GM19463 (cell line): Measurements from ENCODE around the gene COX8A.
"Not testable (repeated sequence)": the region's sequence is repeated elsewhere in the genome, so short reads cannot be mapped to it uniquely, and the experiment has no call there.

Experiments used
- ATAC-seq: cut with Tn5 transposase; IDR thresholded peaks from one replicate; pipeline ENCODE4 v1.9.1; 2021; ENCODE audit warnings: mild to moderate bottlenecking, moderate library complexity; ENCODE audit not compliant: unreplicated experiment

The COX8A gene

GRCh38 chr11:63974259-63975143, at the start of gene COX8A:
TSS of gene COX8A (plus strand) at chr11:63974620. CDS start at chr11:63974681, 61 bp downstream.
- peak; percentile 98 for ATAC-seq

- ATAC-seq: no peak
These were observed 44.8 kb upstream of the COX8A start for GRCh38 chr11:63929616-63930015.

- no peak for ATAC-seq
These were observed 43.4 kb upstream of the COX8A start for GRCh38 chr11:63931045-63931444.

- no peak for ATAC-seq
These were observed 42.5 kb upstream of the COX8A start for GRCh38 chr11:63931876-63932275.

GRCh38 chr11:63933459-63933858, 41.0 kb upstream of the COX8A start:
- no peak for ATAC-seq

- ATAC-seq: peak; percentile 12
These were observed 36.5 kb upstream of the COX8A start for GRCh38 chr11:63937713-63938478.

- peak; percentile 93 for ATAC-seq
These were observed 35.7 kb upstream of the COX8A start, which contains the start of gene NAA40 for GRCh38 chr11:63938479-63939396. TSS of gene NAA40 (plus strand) at chr11:63939002. CDS start at chr11:63939097, 95 bp downstream.

- ATAC-seq: no peak
These were observed 35.0 kb upstream of the COX8A start for GRCh38 chr11:63939397-63939891.

GRCh38 chr11:63940786-63941185, 33.6 kb upstream of the COX8A start:
- no peak for ATAC-seq

- no peak for ATAC-seq
These were observed 32.5 kb upstream of the COX8A start for GRCh38 chr11:63941901-63942300.

GRCh38 chr11:63942803-63943202, 31.6 kb upstream of the COX8A start:
- ATAC-seq: no peak

GRCh38 chr11:63944987-63945386, 29.4 kb upstream of the COX8A start:
- ATAC-seq: no peak

GRCh38 chr11:63945477-63946163, 28.8 kb upstream of the COX8A start:
- no peak for ATAC-seq

GRCh38 chr11:63951779-63952536, 22.5 kb upstream of the COX8A start:
- no peak for ATAC-seq

- ATAC-seq: no peak
These were observed 21.9 kb upstream of the COX8A start for GRCh38 chr11:63952570-63952969.

GRCh38 chr11:63958008-63958407, 16.4 kb upstream of the COX8A start:
- ATAC-seq: no peak

- no peak for ATAC-seq
These were observed 12.6 kb upstream of the COX8A start for GRCh38 chr11:63961608-63962412.

GRCh38 chr11:63963895-63964294, 10.5 kb upstream of the COX8A start:
- not testable (repeated sequence) for ATAC-seq
